GM21381 (cell line): ENCODE results near the gene CDH19.

Source experiments
- ATAC-seq: cut with Tn5 transposase; IDR thresholded peaks from one replicate; pipeline ENCODE4 v1.9.1; 2021; ENCODE audit warnings: mild to moderate bottlenecking, moderate library complexity; ENCODE audit not compliant: unreplicated experiment

CDH19 gene

GRCh38 chr18:66457245-66457644 lies 146.6 kb downstream of the CDH19 start:
- ATAC-seq = no peak
